Eye (tissue), 1 donor: ENCODE data around the gene RNF115.

Experiments
- DNase-seq: peaks from one replicate; pipeline ENCODE4 v3.0.0-alpha.2; 2015

RNF115 gene

DNA sequence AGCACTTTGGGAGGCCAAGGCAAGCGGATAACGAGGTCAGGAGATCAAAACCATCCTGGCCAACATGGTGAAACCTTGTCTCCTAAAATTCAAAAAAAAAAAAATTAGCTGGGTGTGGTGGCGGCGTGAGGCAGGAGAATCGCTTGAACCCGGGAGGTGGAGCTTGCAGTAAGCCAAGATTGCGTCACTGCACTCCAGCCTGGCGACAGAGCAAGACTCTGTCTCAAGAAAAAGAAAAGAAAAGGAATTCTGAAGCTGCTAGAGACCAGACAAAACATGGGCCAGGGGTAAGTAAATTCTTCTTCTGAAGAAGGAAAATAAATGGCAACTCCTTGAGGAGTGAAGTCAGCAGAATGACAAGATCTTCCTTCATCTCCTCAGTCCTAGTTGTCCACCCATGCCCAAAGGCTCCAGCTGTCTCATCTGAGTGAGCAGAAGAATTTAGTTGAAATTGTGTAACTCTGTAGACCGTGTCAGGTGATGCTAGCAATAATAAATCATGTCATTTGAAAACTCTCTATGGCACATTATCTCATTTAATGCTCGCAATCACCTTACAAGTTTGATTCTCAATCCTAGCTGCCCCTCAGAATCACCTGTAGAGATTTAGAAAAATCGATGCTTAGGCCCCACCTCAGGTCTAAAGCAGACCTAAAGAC lies 131.0 kb downstream of the RNF115 start:
- DNase-seq: no peak

DNA sequence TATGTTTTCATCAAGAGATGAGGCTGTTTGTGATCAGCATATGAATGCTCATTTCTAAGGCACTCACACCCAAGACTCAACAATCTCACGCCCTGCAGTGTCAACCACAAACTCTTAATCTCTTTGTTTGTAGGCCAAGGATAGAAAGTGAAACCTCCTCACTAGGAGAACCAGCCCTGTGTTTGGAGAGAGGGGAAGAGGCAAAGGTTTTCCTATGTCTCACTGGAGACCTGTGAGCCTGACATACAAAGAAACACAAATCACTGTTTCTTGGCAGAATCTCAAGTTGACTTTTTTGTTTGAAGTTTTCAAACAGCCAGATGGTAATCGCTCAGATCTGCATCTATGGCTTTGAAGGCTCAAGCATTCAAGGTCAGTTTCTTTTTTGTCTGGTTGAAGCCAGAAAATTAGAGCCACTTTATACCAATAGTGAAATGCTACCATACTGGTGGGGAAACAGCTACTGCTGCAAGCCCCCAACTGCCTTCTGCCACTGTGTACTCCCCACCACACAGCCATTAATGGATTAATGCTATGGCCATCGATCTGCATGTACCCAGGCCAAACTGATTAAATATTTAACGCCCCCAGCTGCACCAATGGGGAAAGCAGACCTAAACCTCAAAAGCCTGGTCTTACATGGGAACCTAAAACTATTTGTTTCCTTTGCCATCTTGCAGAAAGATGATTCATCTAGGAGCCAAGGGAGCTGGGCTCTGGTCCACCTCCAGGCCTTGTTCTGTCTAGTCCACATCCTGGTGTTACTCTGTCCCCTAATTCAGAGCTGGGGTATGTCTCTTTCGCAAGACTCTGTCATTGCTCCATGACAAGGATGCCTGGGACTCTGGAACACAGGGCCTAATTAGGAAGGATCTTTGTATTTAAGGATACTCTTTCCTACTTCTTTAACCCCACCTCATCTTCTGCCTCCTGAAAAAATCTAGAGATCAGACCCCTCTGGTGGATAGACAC lies 133.0 kb downstream of the RNF115 start:
- peak; percentile 2 for DNase-seq

DNA sequence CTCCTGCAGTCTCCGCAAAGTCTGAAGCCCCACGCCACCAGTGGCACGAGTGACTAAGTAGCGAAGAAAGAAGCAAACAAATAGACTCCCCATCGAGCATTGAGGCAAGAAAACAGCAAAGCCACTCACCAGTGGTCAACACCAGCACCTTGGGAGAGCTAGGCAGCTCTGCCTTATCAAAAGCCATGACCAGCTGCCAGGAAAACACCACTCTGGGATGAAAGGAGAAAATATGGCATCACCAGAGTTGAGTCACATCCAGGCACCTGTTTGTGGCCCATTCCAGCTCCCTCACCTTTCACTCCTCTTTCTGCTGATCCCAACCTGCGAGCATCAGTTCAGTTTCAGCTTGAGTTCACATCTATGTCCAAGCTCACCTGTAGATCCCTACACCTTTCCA lies 134.0 kb downstream of the RNF115 start:
- no peak for DNase-seq

DNA sequence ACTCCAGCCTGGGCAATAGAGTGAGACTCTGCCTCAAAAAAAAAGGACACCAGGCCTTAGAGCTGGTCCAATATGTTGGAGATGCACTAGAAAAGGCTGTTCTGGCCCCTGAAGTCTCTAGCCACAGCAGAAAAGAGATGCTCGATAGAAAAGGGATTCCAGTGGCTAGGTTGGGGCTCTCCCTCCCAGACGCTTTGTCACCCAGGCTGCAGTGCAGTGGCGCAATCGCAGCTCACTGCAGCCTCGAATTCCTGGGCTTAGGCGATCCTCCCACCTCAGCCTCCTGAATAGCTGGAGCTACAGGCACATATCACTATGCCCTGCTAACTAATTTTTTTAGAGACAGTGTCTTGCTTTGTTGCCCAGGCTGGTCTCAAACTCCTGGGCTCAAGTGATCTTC lies 135.0 kb downstream of the RNF115 start:
- DNase-seq: no peak
